HepG2 (cell line): ENCODE data around the gene ELOVL2. TPM values are rescaled to one million over a fixed set of nuclear protein-coding genes. Genes with fewer than 3 reads are reported as not detected.

Experiments used
- ATF1 ChIP-seq: IDR thresholded peaks from 2 replicates; pipeline ENCODE4 v1.6.1; 2016; ENCODE audit warnings: mild to moderate bottlenecking, control low read depth
- GTF3A ChIP-seq: sonication (generic); formaldehyde crosslinking; conservative IDR thresholded peaks from 2 replicates; pipeline ENCODE4 v1.4.0; 2020; ENCODE audit warnings: mild to moderate bottlenecking, missing genetic modification reagents
- HDAC2 ChIP-seq: sonication (generic); formaldehyde crosslinking; IDR thresholded peaks from 2 replicates; pipeline ENCODE4 v1.4.0; 2020; ENCODE audit warnings: missing genetic modification reagents
- NFE2L1 ChIP-seq: sonication (generic); formaldehyde crosslinking; IDR thresholded peaks from 2 replicates; pipeline ENCODE4 v1.4.0; 2020; ENCODE audit warnings: missing genetic modification reagents, mild to moderate bottlenecking, borderline replicate concordance
- NR3C1 ChIP-seq: sonication (generic); formaldehyde crosslinking; IDR thresholded peaks from 2 replicates; pipeline ENCODE4 v1.4.0; 2020; ENCODE audit warnings: missing genetic modification reagents
- NRL ChIP-seq: sonication (generic); formaldehyde crosslinking; IDR thresholded peaks from 2 replicates; pipeline ENCODE4 v1.5.0; 2020; ENCODE audit warnings: missing genetic modification reagents, mild to moderate bottlenecking, moderate library complexity, borderline replicate concordance
- PHF21A ChIP-seq: sonication (generic); formaldehyde crosslinking; IDR thresholded peaks from 2 replicates; pipeline ENCODE4 v1.5.0; 2020; ENCODE audit warnings: mild to moderate bottlenecking, missing genetic modification reagents
- TARDBP ChIP-seq: sonication (generic); formaldehyde crosslinking; IDR thresholded peaks from 2 replicates; pipeline ENCODE4 v1.8.0; 2022; ENCODE audit warnings: mild to moderate bottlenecking, missing genetic modification reagents
- ZNF550 ChIP-seq: sonication (generic); formaldehyde crosslinking; IDR thresholded peaks from 2 replicates; pipeline ENCODE4 v1.4.0; 2020; ENCODE audit warnings: mild to moderate bottlenecking, missing genetic modification reagents, borderline replicate concordance
- ZNF567 ChIP-seq: sonication (generic); formaldehyde crosslinking; IDR thresholded peaks from 2 replicates; pipeline ENCODE4 v1.8.1; 2023; ENCODE audit warnings: mild to moderate bottlenecking, missing genetic modification reagents, borderline replicate concordance
- ZNF761 ChIP-seq: sonication (generic); formaldehyde crosslinking; conservative IDR thresholded peaks from 2 replicates; pipeline ENCODE4 v1.4.0; 2020; ENCODE audit warnings: mild to moderate bottlenecking, missing genetic modification reagents
- ZNF792 ChIP-seq: IDR thresholded peaks from 2 replicates; pipeline ENCODE4 v1.6.1; 2016
- ZNF879 ChIP-seq: sonication (generic); formaldehyde crosslinking; IDR thresholded peaks from 2 replicates; pipeline ENCODE4 v1.8.1; 2023; ENCODE audit warnings: missing genetic modification reagents
- polyA plus RNA-seq, 8 experiments: library from polyadenylated mRNA; depleted of rRNA in 3 of 8; stranded (reverse) in 7 of 8; unstranded in 1 of 8; fragments of >200 nt; fragmentation: Illumina TruSeq in 4 of 8; extraction: Trizol in 4 of 8; gene quantifications; 2 replicates each; pipeline versions ENCODE4 v1.2.1 to v1.2.3, GENCODE V29; 2011 to 2016; ENCODE audit warnings: low read depth in 4 of 8, missing spikeins in 1 of 8, mixed read lengths in 1 of 8; ENCODE audit not compliant: insufficient read depth in 1 of 8
- total RNA-seq, 5 experiments: library from RNA; depleted of rRNA; stranded (reverse); fragments of >200 nt; fragmentation: Illumina TruSeq; extraction: Trizol; gene quantifications; 2 replicates each; pipeline ENCODE4 v1.2.3, GENCODE V29; 2016; ENCODE audit warnings: low read depth in 1 of 5
- TF ChIP-seq, protein P1 (sequence below): IDR thresholded peaks from 2 replicates; pipeline ENCODE4 v1.6.1; 2016
- TF ChIP-seq, protein P2 (sequence below): sonication (generic); formaldehyde crosslinking; conservative IDR thresholded peaks from 2 replicates; pipeline ENCODE4 v1.4.0; 2020; ENCODE audit warnings: missing genetic modification reagents
- TF ChIP-seq, protein P3 (sequence below): sonication (generic); formaldehyde crosslinking; conservative IDR thresholded peaks from 2 replicates; pipeline ENCODE4 v1.4.0; 2020; ENCODE audit warnings: mild to moderate bottlenecking, missing genetic modification reagents, moderate library complexity
- TF ChIP-seq, protein P4 (sequence below): sonication (generic); formaldehyde crosslinking; IDR thresholded peaks from 2 replicates; pipeline ENCODE4 v1.5.0; 2020; ENCODE audit warnings: mild to moderate bottlenecking, missing genetic modification reagents, borderline replicate concordance

The ELOVL2 gene
- total and polyA plus RNA-seq, 2 of the 13 experiments (the other 11 are each of a cell fraction or from before 2014, with no cell fraction given) = 43.6 to 65.4 TPM

DNA sequence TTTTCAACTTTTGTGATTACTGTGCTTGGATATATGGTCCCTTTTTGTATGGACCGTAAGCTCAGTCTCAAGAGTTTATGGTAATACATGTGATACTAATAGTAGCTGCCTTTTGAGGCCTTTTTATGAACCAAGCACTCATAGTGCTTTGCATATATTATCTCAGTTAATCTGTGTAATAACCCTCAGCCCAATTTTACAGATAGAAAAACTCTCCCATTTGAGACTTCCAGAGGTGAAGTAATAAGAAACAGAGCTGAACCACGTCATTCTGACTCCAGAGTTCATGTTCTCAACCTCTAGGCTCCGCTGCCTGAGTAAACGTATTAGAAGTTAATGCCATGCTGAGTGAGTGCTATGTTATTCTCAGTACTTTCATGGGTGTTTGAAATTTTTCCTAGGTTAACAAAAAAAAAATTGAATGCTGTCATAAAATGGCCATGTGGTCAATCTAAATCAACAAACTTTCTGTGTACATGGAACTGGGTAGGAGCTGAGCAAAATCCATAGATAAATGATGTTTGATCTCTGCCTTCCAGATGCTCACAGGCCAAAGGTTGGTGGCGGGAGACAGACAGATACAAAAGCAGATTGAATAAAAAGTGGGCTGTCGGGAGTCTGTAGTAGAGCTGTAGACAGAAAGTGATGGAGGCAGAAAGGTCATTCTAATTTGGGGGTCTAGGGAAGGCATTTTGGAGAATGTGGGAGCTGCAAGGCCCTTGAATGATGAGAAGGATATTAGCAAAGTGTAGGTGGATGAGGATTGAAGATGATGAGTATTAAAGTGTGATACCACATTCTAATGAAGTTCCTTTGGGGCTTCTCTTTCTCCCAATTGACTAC is 22.6 kb upstream of the ELOVL2 start (continued):
- TF ChIP-seq NFE2L1 (CRISPR knock-in tag) (no peak), GTF3A (CRISPR knock-in tag) (no peak), ZNF567 (CRISPR knock-in tag) (no peak), ZNF761 (CRISPR knock-in tag) (no peak), ATF1 (CRISPR knock-in tag) (peak; percentile 82), ZNF792 (CRISPR knock-in tag) (peak; percentile 58; the same call in 1 of the 2 replicates), ZNF879 (CRISPR knock-in tag) (no peak), NRL (no peak), HDAC2 (CRISPR knock-in tag) (peak; percentile 68; the same call in 1 of the 2 replicates), PHF21A (peak; percentile 92), ZNF550 (no peak), NR3C1 (CRISPR knock-in tag) (no peak), TARDBP (peak; percentile 63; the same call in 1 of the 2 replicates)
- TF ChIP-seq, protein P1, sequence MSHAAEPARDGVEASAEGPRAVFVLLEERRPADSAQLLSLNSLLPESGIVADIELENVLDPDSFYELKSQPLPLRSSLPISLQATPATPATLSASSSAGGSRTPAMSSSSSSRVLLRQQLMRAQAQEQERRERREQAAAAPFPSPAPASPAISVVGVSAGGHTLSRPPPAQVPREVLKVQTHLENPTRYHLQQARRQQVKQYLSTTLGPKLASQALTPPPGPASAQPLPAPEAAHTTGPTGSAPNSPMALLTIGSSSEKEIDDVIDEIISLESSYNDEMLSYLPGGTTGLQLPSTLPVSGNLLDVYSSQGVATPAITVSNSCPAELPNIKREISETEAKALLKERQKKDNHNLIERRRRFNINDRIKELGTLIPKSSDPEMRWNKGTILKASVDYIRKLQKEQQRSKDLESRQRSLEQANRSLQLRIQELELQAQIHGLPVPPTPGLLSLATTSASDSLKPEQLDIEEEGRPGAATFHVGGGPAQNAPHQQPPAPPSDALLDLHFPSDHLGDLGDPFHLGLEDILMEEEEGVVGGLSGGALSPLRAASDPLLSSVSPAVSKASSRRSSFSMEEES (CRISPR knock-in tag) = peak; percentile 71; the same call in 1 of the 2 replicates
- TF ChIP-seq, protein P2, sequence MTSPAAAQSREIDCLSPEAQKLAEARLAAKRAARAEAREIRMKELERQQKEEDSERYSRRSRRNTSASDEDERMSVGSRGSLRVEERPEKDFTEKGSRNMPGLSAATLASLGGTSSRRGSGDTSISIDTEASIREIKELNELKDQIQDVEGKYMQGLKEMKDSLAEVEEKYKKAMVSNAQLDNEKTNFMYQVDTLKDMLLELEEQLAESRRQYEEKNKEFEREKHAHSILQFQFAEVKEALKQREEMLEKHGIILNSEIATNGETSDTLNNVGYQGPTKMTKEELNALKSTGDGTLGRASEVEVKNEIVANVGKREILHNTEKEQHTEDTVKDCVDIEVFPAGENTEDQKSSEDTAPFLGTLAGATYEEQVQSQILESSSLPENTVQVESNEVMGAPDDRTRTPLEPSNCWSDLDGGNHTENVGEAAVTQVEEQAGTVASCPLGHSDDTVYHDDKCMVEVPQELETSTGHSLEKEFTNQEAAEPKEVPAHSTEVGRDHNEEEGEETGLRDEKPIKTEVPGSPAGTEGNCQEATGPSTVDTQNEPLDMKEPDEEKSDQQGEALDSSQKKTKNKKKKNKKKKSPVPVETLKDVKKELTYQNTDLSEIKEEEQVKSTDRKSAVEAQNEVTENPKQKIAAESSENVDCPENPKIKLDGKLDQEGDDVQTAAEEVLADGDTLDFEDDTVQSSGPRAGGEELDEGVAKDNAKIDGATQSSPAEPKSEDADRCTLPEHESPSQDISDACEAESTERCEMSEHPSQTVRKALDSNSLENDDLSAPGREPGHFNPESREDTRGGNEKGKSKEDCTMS (CRISPR knock-in tag) = no peak
- TF ChIP-seq, protein P3, sequence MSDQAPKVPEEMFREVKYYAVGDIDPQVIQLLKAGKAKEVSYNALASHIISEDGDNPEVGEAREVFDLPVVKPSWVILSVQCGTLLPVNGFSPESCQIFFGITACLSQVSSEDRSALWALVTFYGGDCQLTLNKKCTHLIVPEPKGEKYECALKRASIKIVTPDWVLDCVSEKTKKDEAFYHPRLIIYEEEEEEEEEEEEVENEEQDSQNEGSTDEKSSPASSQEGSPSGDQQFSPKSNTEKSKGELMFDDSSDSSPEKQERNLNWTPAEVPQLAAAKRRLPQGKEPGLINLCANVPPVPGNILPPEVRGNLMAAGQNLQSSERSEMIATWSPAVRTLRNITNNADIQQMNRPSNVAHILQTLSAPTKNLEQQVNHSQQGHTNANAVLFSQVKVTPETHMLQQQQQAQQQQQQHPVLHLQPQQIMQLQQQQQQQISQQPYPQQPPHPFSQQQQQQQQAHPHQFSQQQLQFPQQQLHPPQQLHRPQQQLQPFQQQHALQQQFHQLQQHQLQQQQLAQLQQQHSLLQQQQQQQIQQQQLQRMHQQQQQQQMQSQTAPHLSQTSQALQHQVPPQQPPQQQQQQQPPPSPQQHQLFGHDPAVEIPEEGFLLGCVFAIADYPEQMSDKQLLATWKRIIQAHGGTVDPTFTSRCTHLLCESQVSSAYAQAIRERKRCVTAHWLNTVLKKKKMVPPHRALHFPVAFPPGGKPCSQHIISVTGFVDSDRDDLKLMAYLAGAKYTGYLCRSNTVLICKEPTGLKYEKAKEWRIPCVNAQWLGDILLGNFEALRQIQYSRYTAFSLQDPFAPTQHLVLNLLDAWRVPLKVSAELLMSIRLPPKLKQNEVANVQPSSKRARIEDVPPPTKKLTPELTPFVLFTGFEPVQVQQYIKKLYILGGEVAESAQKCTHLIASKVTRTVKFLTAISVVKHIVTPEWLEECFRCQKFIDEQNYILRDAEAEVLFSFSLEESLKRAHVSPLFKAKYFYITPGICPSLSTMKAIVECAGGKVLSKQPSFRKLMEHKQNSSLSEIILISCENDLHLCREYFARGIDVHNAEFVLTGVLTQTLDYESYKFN (CRISPR knock-in tag) = peak; percentile 96
- TF ChIP-seq, protein P4, sequence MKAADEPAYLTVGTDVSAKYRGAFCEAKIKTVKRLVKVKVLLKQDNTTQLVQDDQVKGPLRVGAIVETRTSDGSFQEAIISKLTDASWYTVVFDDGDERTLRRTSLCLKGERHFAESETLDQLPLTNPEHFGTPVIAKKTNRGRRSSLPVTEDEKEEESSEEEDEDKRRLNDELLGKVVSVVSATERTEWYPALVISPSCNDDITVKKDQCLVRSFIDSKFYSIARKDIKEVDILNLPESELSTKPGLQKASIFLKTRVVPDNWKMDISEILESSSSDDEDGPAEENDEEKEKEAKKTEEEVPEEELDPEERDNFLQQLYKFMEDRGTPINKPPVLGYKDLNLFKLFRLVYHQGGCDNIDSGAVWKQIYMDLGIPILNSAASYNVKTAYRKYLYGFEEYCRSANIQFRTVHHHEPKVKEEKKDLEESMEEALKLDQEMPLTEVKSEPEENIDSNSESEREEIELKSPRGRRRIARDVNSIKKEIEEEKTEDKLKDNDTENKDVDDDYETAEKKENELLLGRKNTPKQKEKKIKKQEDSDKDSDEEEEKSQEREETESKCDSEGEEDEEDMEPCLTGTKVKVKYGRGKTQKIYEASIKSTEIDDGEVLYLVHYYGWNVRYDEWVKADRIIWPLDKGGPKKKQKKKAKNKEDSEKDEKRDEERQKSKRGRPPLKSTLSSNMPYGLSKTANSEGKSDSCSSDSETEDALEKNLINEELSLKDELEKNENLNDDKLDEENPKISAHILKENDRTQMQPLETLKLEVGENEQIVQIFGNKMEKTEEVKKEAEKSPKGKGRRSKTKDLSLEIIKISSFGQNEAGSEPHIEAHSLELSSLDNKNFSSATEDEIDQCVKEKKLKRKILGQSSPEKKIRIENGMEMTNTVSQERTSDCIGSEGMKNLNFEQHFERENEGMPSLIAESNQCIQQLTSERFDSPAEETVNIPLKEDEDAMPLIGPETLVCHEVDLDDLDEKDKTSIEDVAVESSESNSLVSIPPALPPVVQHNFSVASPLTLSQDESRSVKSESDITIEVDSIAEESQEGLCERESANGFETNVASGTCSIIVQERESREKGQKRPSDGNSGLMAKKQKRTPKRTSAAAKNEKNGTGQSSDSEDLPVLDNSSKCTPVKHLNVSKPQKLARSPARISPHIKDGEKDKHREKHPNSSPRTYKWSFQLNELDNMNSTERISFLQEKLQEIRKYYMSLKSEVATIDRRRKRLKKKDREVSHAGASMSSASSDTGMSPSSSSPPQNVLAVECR = peak; percentile 15; the same call in 1 of the 2 replicates
